ENCODE results near the gene TENM4. TPM values are rescaled to one million over a fixed set of nuclear protein-coding genes. Genes with fewer than 3 reads are reported as not detected.

Gene TENM4
- polyA plus RNA-seq, 4 donors = 21.0 to 31.9 (median 23.1) TPM

GRCh38 chr11:79262221-79262620, 178.6 kb downstream of the TENM4 start:
- no peak for DNase-seq (ENCODE audit: low read depth in 4 of 4, low spot score in 3 of 4)

GRCh38 chr11:79261684-79262083, 179.1 kb downstream of the TENM4 start:
- DNase-seq (ENCODE audit: low read depth in 4 of 4, low spot score in 3 of 4) = no peak

- DNase-seq (ENCODE audit: low read depth in 4 of 4, low spot score in 3 of 4) = no peak
Observed at GRCh38 chr11:79259800-79260199, 181.0 kb downstream of the TENM4 start.

GRCh38 chr11:79258576-79258975, 182.3 kb downstream of the TENM4 start:
- DNase-seq (ENCODE audit: low read depth in 4 of 4, low spot score in 3 of 4) = no peak

GRCh38 chr11:79255965-79256364, 184.9 kb downstream of the TENM4 start:
- DNase-seq (ENCODE audit: low read depth in 4 of 4, low spot score in 3 of 4) = no peak

GRCh38 chr11:79253280-79253679, 187.6 kb downstream of the TENM4 start:
- DNase-seq (ENCODE audit: low read depth in 4 of 4, low spot score in 3 of 4) = no peak

- no peak for DNase-seq (ENCODE audit: low read depth in 4 of 4, low spot score in 3 of 4)
Observed at GRCh38 chr11:79249295-79249993, 191.4 kb downstream of the TENM4 start.

- DNase-seq (ENCODE audit: low read depth in 4 of 4, low spot score in 3 of 4) = no peak
Observed at GRCh38 chr11:79244798-79245197, 196.0 kb downstream of the TENM4 start.

- DNase-seq (ENCODE audit: low read depth in 4 of 4, low spot score in 3 of 4) = peak in 1 of 4 donors; percentile 54
Observed at GRCh38 chr11:79244241-79244772, 196.5 kb downstream of the TENM4 start.

GRCh38 chr11:79243422-79244210, 197.2 kb downstream of the TENM4 start:
- no peak for DNase-seq (ENCODE audit: low read depth in 4 of 4, low spot score in 3 of 4)

GRCh38 chr11:79242616-79243015, 198.2 kb downstream of the TENM4 start:
- DNase-seq (ENCODE audit: low read depth in 4 of 4, low spot score in 3 of 4) = no peak

GRCh38 chr11:79241852-79242241, 199.0 kb downstream of the TENM4 start:
- DNase-seq (ENCODE audit: low read depth in 4 of 4, low spot score in 3 of 4) = no peak

- no peak for DNase-seq (ENCODE audit: low read depth in 4 of 4, low spot score in 3 of 4)
Observed at GRCh38 chr11:79241205-79241851, 199.5 kb downstream of the TENM4 start.

- DNase-seq (ENCODE audit: low read depth in 4 of 4, low spot score in 3 of 4) = no peak
Observed at GRCh38 chr11:79237703-79238102, 203.1 kb downstream of the TENM4 start.

GRCh38 chr11:79237091-79237490, 203.7 kb downstream of the TENM4 start:
- DNase-seq (ENCODE audit: low read depth in 4 of 4, low spot score in 3 of 4) = no peak

- DNase-seq (ENCODE audit: low read depth in 4 of 4, low spot score in 3 of 4) = no peak
Observed at GRCh38 chr11:79236541-79236971, 204.3 kb downstream of the TENM4 start.

- no peak for DNase-seq (ENCODE audit: low read depth in 4 of 4, low spot score in 3 of 4)
Observed at GRCh38 chr11:79235696-79236095, 205.1 kb downstream of the TENM4 start.

- no peak for DNase-seq (ENCODE audit: low read depth in 4 of 4, low spot score in 3 of 4)
Observed at GRCh38 chr11:79232346-79232745, 208.5 kb downstream of the TENM4 start.

GRCh38 chr11:79229047-79229446, 211.8 kb downstream of the TENM4 start:
- DNase-seq (ENCODE audit: low read depth in 4 of 4, low spot score in 3 of 4) = no peak

- no peak for DNase-seq (ENCODE audit: low read depth in 4 of 4, low spot score in 3 of 4)
Observed at GRCh38 chr11:79227767-79228755, 212.8 kb downstream of the TENM4 start.

Measured in left renal pelvis (tissue), 4 donors.